CD4-positive, CD25-positive, alpha-beta regulatory T cell (primary cell): ENCODE measurements around the gene CYP21A2. TPM values are rescaled to one million over a fixed set of nuclear protein-coding genes. Genes with fewer than 3 reads are reported as not detected.
"Not testable (repeated sequence)": the region's sequence is repeated elsewhere in the genome, so short reads cannot be mapped to it uniquely, and the experiment has no call there.

Experiments used
- ATAC-seq, 2 donors: fragments of 150-1000 bp; cut with Tn5 transposase; one replicate each; pipeline ENCODE4 v1.10.0; 2021; ENCODE audit warnings: low read depth in 2 of 2, moderate number of reproducible peaks in 2 of 2, moderate library complexity in 1 of 2
- DNase-seq, 3 donors: peaks; one replicate each; pipeline versions ENCODE4 v3.0.0 to v3.0.0-alpha.2; 2012 to 2022; ENCODE audit warnings: mixed read lengths in 1 of 3
- H3K27ac ChIP-seq: one replicate; pipeline ENCODE4 v1.7.0; 2013; ENCODE audit warnings: mild to moderate bottlenecking, low read length; ENCODE audit not compliant: insufficient read depth, poor library complexity, severe bottlenecking
- H3K27me3 ChIP-seq: one replicate; pipeline ENCODE4 v1.7.0; 2013; ENCODE audit warnings: low read length; ENCODE audit not compliant: control insufficient read depth, insufficient read depth
- H3K36me3 ChIP-seq: one replicate; pipeline ENCODE4 v1.7.0; 2013; ENCODE audit warnings: mild to moderate bottlenecking, low read length, moderate library complexity; ENCODE audit not compliant: control insufficient read depth, insufficient read depth
- H3K4me1 ChIP-seq: 2 replicates; pipeline ENCODE4 v1.7.0; 2013; ENCODE audit warnings: mild to moderate bottlenecking, low read length; ENCODE audit not compliant: insufficient read depth, control insufficient read depth, poor library complexity, severe bottlenecking
- H3K4me3 ChIP-seq: one replicate; pipeline ENCODE4 v1.7.0; 2013; ENCODE audit warnings: low read depth, mild to moderate bottlenecking, low read length, moderate library complexity
- H3K9me3 ChIP-seq, 2 experiments: 1 replicate in 1 of 2; 2 replicates in 1 of 2; pipeline ENCODE4 v1.7.0; 2013; ENCODE audit warnings: low read length in 2 of 2, mild to moderate bottlenecking in 1 of 2, moderate library complexity in 1 of 2; ENCODE audit not compliant: control insufficient read depth in 2 of 2
- H3K27ac Mint-ChIP-seq, 3 donors: one replicate each; pipeline ENCODE4 v1.8.0; 2020 to 2022; ENCODE audit warnings: mild to moderate bottlenecking in 3 of 3, mixed read lengths in 3 of 3, moderate library complexity in 2 of 3
- H3K27me3 Mint-ChIP-seq: one replicate; pipeline ENCODE4 v1.8.0; 2022; ENCODE audit warnings: mild to moderate bottlenecking, mixed read lengths
- H3K36me3 Mint-ChIP-seq: one replicate; pipeline ENCODE4 v1.8.0; 2020; ENCODE audit warnings: mixed read lengths
- H3K4me1 Mint-ChIP-seq, 4 donors: one replicate each; pipeline ENCODE4 v1.8.0; 2020 to 2022; ENCODE audit warnings: mixed read lengths in 4 of 4, mild to moderate bottlenecking in 1 of 4
- H3K4me3 Mint-ChIP-seq, 4 donors: one replicate each; pipeline ENCODE4 v1.8.0; 2020 to 2022; ENCODE audit warnings: mild to moderate bottlenecking in 4 of 4, mixed read lengths in 4 of 4, moderate library complexity in 3 of 4
- H3K9me3 Mint-ChIP-seq, 7 donors: one replicate each; pipeline ENCODE4 v1.8.0; 2020 to 2022; ENCODE audit warnings: mixed read lengths in 7 of 7, mild to moderate bottlenecking in 3 of 7, moderate library complexity in 2 of 7
- polyA plus RNA-seq, 4 donors: library from polyadenylated mRNA; unstranded; fragments of 300-500 nt; fragmentation: Illumina TruSeq; gene quantifications; one replicate each; pipeline ENCODE4 v1.2.3, GENCODE V29; 2021
- total RNA-seq: library from RNA; stranded (reverse); gene quantifications from one replicate; pipeline ENCODE4 v1.2.3, GENCODE V29; 2022

CYP21A2 gene
- total and polyA plus RNA-seq, 5 donors from 2014 or later: not detected

GRCh38 chr6:32038878-32039277 is 663 bp downstream of the CYP21A2 start:
- not testable (repeated sequence) for H3K4me1 Mint-ChIP-seq

GRCh38 chr6:32039321-32040274 is 1.4 kb downstream of the CYP21A2 start:
- not testable (repeated sequence) for H3K4me1 Mint-ChIP-seq, H3K27me3 ChIP-seq, H3K27ac Mint-ChIP-seq, H3K36me3 ChIP-seq, ATAC-seq, H3K36me3 Mint-ChIP-seq, H3K9me3 Mint-ChIP-seq, H3K4me3 ChIP-seq, H3K27me3 Mint-ChIP-seq, H3K4me3 Mint-ChIP-seq, DNase-seq, H3K4me1 ChIP-seq, H3K27ac ChIP-seq, H3K9me3 ChIP-seq

More at GRCh38 chr6:32038878-32039277, 663 bp downstream of the CYP21A2 start:
- not testable (repeated sequence) for H3K27ac ChIP-seq, H3K9me3 Mint-ChIP-seq, H3K9me3 ChIP-seq, H3K36me3 ChIP-seq, H3K36me3 Mint-ChIP-seq, H3K27me3 ChIP-seq, H3K27me3 Mint-ChIP-seq, H3K27ac Mint-ChIP-seq, H3K4me3 ChIP-seq, H3K4me3 Mint-ChIP-seq, DNase-seq, H3K4me1 ChIP-seq, ATAC-seq

GRCh38 chr6:32040299-32041049 is 2.3 kb downstream of the CYP21A2 start:
- H3K27me3 ChIP-seq, H3K9me3 Mint-ChIP-seq, H3K4me3 Mint-ChIP-seq, H3K4me3 ChIP-seq, H3K27ac Mint-ChIP-seq, H3K4me1 Mint-ChIP-seq, DNase-seq, ATAC-seq, H3K9me3 ChIP-seq, H3K27me3 Mint-ChIP-seq, H3K4me1 ChIP-seq, H3K27ac ChIP-seq, H3K36me3 Mint-ChIP-seq, H3K36me3 ChIP-seq: not testable (repeated sequence)

- not testable (repeated sequence) for DNase-seq, H3K36me3 Mint-ChIP-seq, ATAC-seq, H3K36me3 ChIP-seq, H3K27ac ChIP-seq, H3K27ac Mint-ChIP-seq, H3K27me3 Mint-ChIP-seq, H3K9me3 ChIP-seq, H3K4me1 ChIP-seq, H3K27me3 ChIP-seq, H3K4me3 Mint-ChIP-seq, H3K9me3 Mint-ChIP-seq, H3K4me3 ChIP-seq, H3K4me1 Mint-ChIP-seq
Observed at GRCh38 chr6:32041050-32041321, 2.8 kb downstream of the CYP21A2 start.

DNA sequence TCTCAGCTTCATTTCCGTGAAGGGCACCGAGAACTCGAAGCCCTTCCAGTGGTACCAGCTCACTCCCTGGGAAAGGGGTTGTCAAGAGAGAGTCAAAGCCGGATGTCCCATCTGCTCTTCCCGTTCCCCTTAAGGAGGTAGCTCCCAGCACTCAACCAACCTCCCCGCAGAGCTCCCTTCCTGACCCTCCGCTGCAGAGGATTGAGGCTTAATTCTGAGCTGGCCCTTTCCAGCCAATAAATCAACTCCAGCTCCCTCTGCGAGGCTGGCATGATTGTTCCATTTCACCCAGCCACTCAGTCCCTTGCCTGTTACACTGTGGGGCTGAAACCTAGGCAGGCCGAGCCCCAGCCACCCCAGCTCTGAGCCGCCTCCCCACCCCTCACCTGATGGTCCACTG is 3.2 kb downstream of the CYP21A2 start:
- H3K4me3 ChIP-seq, H3K27me3 ChIP-seq, ATAC-seq, H3K36me3 Mint-ChIP-seq, DNase-seq, H3K9me3 Mint-ChIP-seq, H3K4me3 Mint-ChIP-seq, H3K36me3 ChIP-seq, H3K4me1 ChIP-seq, H3K4me1 Mint-ChIP-seq, H3K27ac ChIP-seq, H3K9me3 ChIP-seq, H3K27me3 Mint-ChIP-seq, H3K27ac Mint-ChIP-seq: not testable (repeated sequence)

DNA sequence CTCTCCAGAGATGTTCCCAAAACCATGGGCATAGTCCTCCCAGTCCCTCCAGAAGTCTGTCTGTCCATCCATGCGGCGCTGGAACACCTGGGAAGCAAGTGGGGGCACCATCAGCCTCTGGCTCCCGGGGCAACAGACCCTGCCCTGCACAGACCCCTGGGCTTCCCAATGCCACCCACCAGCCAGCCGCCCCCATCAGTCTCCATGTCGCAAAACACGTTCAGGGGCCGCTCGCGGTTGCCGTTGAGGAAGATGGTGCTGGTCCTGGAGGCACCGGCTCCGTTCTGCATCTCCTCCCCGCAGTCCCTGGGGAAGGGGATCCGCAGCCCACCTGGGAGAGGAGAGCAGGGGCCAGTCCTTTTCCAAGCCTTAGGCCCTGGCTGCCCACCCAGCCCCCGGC is 4.1 kb downstream of the CYP21A2 start:
- DNase-seq, H3K27ac Mint-ChIP-seq, ATAC-seq, H3K36me3 ChIP-seq, H3K27ac ChIP-seq, H3K4me3 Mint-ChIP-seq, H3K9me3 Mint-ChIP-seq, H3K27me3 ChIP-seq, H3K9me3 ChIP-seq, H3K27me3 Mint-ChIP-seq, H3K4me3 ChIP-seq, H3K4me1 Mint-ChIP-seq, H3K4me1 ChIP-seq, H3K36me3 Mint-ChIP-seq: not testable (repeated sequence)

GRCh38 chr6:32043589-32044380 is 5.6 kb downstream of the CYP21A2 start:
- H3K27me3 ChIP-seq, H3K36me3 ChIP-seq, H3K4me3 Mint-ChIP-seq, H3K27ac Mint-ChIP-seq, H3K4me1 Mint-ChIP-seq, DNase-seq, H3K36me3 Mint-ChIP-seq, H3K27ac ChIP-seq, H3K27me3 Mint-ChIP-seq, H3K4me1 ChIP-seq, H3K4me3 ChIP-seq, H3K9me3 Mint-ChIP-seq, ATAC-seq, H3K9me3 ChIP-seq: not testable (repeated sequence)
